Forelimb muscle (tissue), 1 donor: Measurements from ENCODE around the gene EPN1. TPM values are rescaled to one million over a fixed set of nuclear protein-coding genes. Genes with fewer than 3 reads are reported as not detected.
"Not testable (repeated sequence)": the region's sequence is repeated elsewhere in the genome, so short reads cannot be mapped to it uniquely, and the experiment has no call there.

Source experiments
- DNase-seq: peaks from one replicate; pipeline ENCODE4 v3.0.0-alpha.2; 2013; ENCODE audit warnings: low read depth
- polyA plus RNA-seq: library from polyadenylated mRNA; unstranded; fragments of 120-200 nt; gene quantifications from one replicate; pipeline ENCODE4 v1.2.1, GENCODE V29; 2013; ENCODE audit not compliant: insufficient read length

The EPN1 gene
- polyA plus RNA-seq, 1 donor = 82.6 TPM

GRCh38 chr19:55720214-55720746, 45.3 kb downstream of the EPN1 start:
- no peak for DNase-seq

GRCh38 chr19:55720801-55721200, 45.8 kb downstream of the EPN1 start:
- no peak for DNase-seq

- DNase-seq = no peak
These were observed 48.5 kb downstream of the EPN1 start for GRCh38 chr19:55723491-55723890.

- DNase-seq = not testable (repeated sequence)
These were observed 55.4 kb downstream of the EPN1 start for GRCh38 chr19:55730378-55730777.

GRCh38 chr19:55738302-55738701, 63.3 kb downstream of the EPN1 start, which contains the start of gene NLRP9:
Gene NLRP9, minus strand, starts transcription at chr19:55738402. Its CDS starts 28 bp downstream, at chr19:55738374.
- DNase-seq = no peak

- no peak for DNase-seq
These were observed 75.7 kb downstream of the EPN1 start for GRCh38 chr19:55750715-55751114.

- DNase-seq = no peak
These were observed 78.4 kb downstream of the EPN1 start for GRCh38 chr19:55753401-55753800.

- not testable (repeated sequence) for DNase-seq
These were observed 81.8 kb downstream of the EPN1 start for GRCh38 chr19:55756808-55757207.

- not testable (repeated sequence) for DNase-seq
These were observed 83.8 kb downstream of the EPN1 start, which contains the start of gene RFPL4A for GRCh38 chr19:55758797-55759196. Gene RFPL4A, plus strand, starts transcription at chr19:55759097. Its CDS starts 2,704 bp downstream, at chr19:55761801.

Other genes starting within 250 kb of the EPN1 start
- gene SHISA7, start 231.9 kb upstream of the EPN1 start, polyA plus RNA-seq = 0.14 TPM
- gene ISOC2, start 213.6 kb upstream of the EPN1 start, polyA plus RNA-seq = 36.2 TPM
- not detected for gene C19orf85, start 210.5 kb upstream of the EPN1 start, polyA plus RNA-seq
- gene ZNF628, start 198.6 kb upstream of the EPN1 start, polyA plus RNA-seq = 4.1 TPM
- 27.0 TPM for gene NAT14, start 190.0 kb upstream of the EPN1 start, polyA plus RNA-seq
- 17.3 TPM for gene SSC5D, start 186.8 kb upstream of the EPN1 start, polyA plus RNA-seq
- gene SBK2, start 138.1 kb upstream of the EPN1 start, polyA plus RNA-seq = 3.1 TPM
- not detected for gene SBK3, start 129.7 kb upstream of the EPN1 start, polyA plus RNA-seq
- gene ZNF579, start 94.4 kb upstream of the EPN1 start, polyA plus RNA-seq = 12.0 TPM
- gene FIZ1, start 75.7 kb upstream of the EPN1 start, polyA plus RNA-seq = 11.1 TPM
- gene ZNF524, start 74.9 kb upstream of the EPN1 start, polyA plus RNA-seq = 10.0 TPM
- 7.6 TPM for gene ZNF865, start 69.6 kb upstream of the EPN1 start, polyA plus RNA-seq
- gene ZNF784, start 50.7 kb upstream of the EPN1 start, polyA plus RNA-seq = 10.0 TPM
- 19.9 TPM for gene ZNF580, start 34.2 kb upstream of the EPN1 start, polyA plus RNA-seq
- 30.1 TPM for gene ZNF581, start 31.6 kb upstream of the EPN1 start, polyA plus RNA-seq
- 15.1 TPM for gene CCDC106, start 27.0 kb upstream of the EPN1 start, polyA plus RNA-seq
- 110 TPM for gene U2AF2, start 20.2 kb upstream of the EPN1 start, polyA plus RNA-seq
- not detected for gene NLRP9, start 63.2 kb downstream of the EPN1 start, polyA plus RNA-seq
- 2.0 TPM for gene RFPL4A, start 83.9 kb downstream of the EPN1 start, polyA plus RNA-seq
- gene RFPL4AL1, start 93.9 kb downstream of the EPN1 start, polyA plus RNA-seq = 0.63 TPM
- gene NLRP11, start 156.8 kb downstream of the EPN1 start, polyA plus RNA-seq = not detected
- not detected for gene NLRP4, start 161.3 kb downstream of the EPN1 start, polyA plus RNA-seq